Caco-2 (cell line): ENCODE results near the gene TMEM184C. TPM values are rescaled to one million over a fixed set of nuclear protein-coding genes. Genes with fewer than 3 reads are reported as not detected.

Experiments
- Bru-seq: library from RNA; stranded (reverse); fragments of 400-500 nt; gene quantifications from one replicate; lab custom pipeline; 2021; lab: Mats Ljungman, UMichigan
- BruChase-seq, 2 experiments: library from RNA; stranded (reverse); fragments of 400-500 nt; gene quantifications; one replicate each; lab custom pipeline; 2021; lab: Mats Ljungman, UMichigan
- BruUV-seq: library from RNA; stranded (reverse); fragments of 400-500 nt; replicated peaks from 2 replicates; lab custom pipeline; 2021; lab: Mats Ljungman, UMichigan
- CTCF ChIA-PET: fragments of 300-600 bp; sonication (Branson Sonifier 250); formaldehyde crosslinking; loops from one replicate; lab custom pipeline; 2022; ENCODE audit warnings: antibody characterized with exemption; lab: Charles Lee
- POLR2A ChIA-PET: fragments of 300-600 bp; sonication (Branson Sonifier 250); formaldehyde crosslinking; loops from one replicate; lab custom pipeline; 2022; ENCODE audit warnings: antibody characterized with exemption; lab: Charles Lee
- DNase-seq, 2 experiments: peaks; one replicate each; pipeline versions ENCODE4 v3.0.0 to v3.0.0-alpha.2; 2020 to 2022
- H3K27me3 ChIP-seq: replicated peaks from 2 replicates; pipeline ENCODE4 v1.6.0; 2011; ENCODE audit warnings: low read length; ENCODE audit not compliant: control insufficient read depth, insufficient read depth
- H3K36me3 ChIP-seq: 2 replicates; pipeline ENCODE4 v1.5.1; 2011; ENCODE audit warnings: low read length; ENCODE audit not compliant: control insufficient read depth, insufficient read depth
- H3K4me1 ChIP-seq: fragments of 250-450 bp; sonication (Bioruptor Pico); 2 replicates; pipeline ENCODE4 v1.5.1; 2020; ENCODE audit warnings: mild to moderate bottlenecking
- H3K4me3 ChIP-seq: 2 replicates; pipeline ENCODE4 v1.5.1; 2011; ENCODE audit warnings: low read depth, mild to moderate bottlenecking, control low read depth, low read length
- H3K9me3 ChIP-seq: fragments of 250-450 bp; sonication (Bioruptor Pico); 2 replicates; pipeline ENCODE4 v1.5.1; 2020; ENCODE audit warnings: mild to moderate bottlenecking, moderate library complexity
- H3K27ac Mint-ChIP-seq: one replicate; pipeline ENCODE4 v1.8.0; 2022; ENCODE audit warnings: mixed read lengths; ENCODE audit not compliant: unreplicated experiment
- H3K27me3 Mint-ChIP-seq: one replicate; pipeline ENCODE4 v1.8.0; 2022; ENCODE audit warnings: mixed read lengths; ENCODE audit not compliant: insufficient read depth, unreplicated experiment
- H3K36me3 Mint-ChIP-seq: one replicate; pipeline ENCODE4 v1.8.0; 2022; ENCODE audit warnings: mild to moderate bottlenecking, mixed read lengths; ENCODE audit not compliant: insufficient read depth, unreplicated experiment
- H3K4me1 Mint-ChIP-seq: one replicate; pipeline ENCODE4 v1.8.0; 2022; ENCODE audit warnings: low read depth, mixed read lengths; ENCODE audit not compliant: unreplicated experiment
- H3K4me3 Mint-ChIP-seq: one replicate; pipeline ENCODE4 v1.8.0; 2022; ENCODE audit warnings: mild to moderate bottlenecking, moderate library complexity, mixed read lengths; ENCODE audit not compliant: unreplicated experiment
- H3K9me3 Mint-ChIP-seq: one replicate; pipeline ENCODE4 v1.8.0; 2022; ENCODE audit warnings: mixed read lengths; ENCODE audit not compliant: unreplicated experiment
- CTCF ChIP-seq, 2 experiments: fragments of 200-600 bp in 1 of 2; IDR thresholded peaks; 1 replicate in 1 of 2; 2 replicates in 1 of 2; pipeline versions ENCODE4 v1.5.1 to v1.8.0; 2011 to 2022; ENCODE audit warnings: antibody characterized with exemption in 1 of 2, control low read depth in 1 of 2, inconsistent platforms in 1 of 2, low read depth in 1 of 2, low read length in 1 of 2, mild to moderate bottlenecking in 1 of 2, moderate library complexity in 1 of 2; ENCODE audit not compliant: insufficient read depth in 1 of 2, severe bottlenecking in 1 of 2, unreplicated experiment in 1 of 2
- intact Hi-C: fragments of 100-400 bp; cut with micrococcal nuclease; formaldehyde crosslinking; loops from one replicate; pipeline ENCODE4 v1.10.0; 2022; ENCODE audit not compliant: unreplicated experiment
- long read RNA-seq: library from polyadenylated mRNA; stranded (forward); transcript quantifications from one replicate; pipeline ENCODE4 v2.0.0, GENCODE V29; 2022
- total RNA-seq: library from RNA; stranded (reverse); gene quantifications from 2 replicates; pipeline ENCODE4 v1.2.3, GENCODE V29; 2022

The TMEM184C gene
- total RNA-seq = 36.2 and 38.1 TPM in 2 replicates
- Bru-seq, nascent RNA = percentile 64 among the genes with signal in this experiment
- percentile 70 among the genes with signal in this experiment for BruChase-seq, experiment 1, labeled RNA remaining after a 2-hour chase
- percentile 78 among the genes with signal in this experiment for BruChase-seq, experiment 2, labeled RNA remaining after a 6-hour chase
- long read RNA-seq, full-length matches to known transcripts = 35 of 42 reads
- long read RNA-seq, partial matches to known transcripts = 0 of 42 reads
- long read RNA-seq, other reads (novel, unspliced or antisense) = 7 of 42 reads

GRCh38 chr4:147617173-147617840 is at the start of gene TMEM184C:
Gene TMEM184C (plus strand): TSS chr4:147617397. CDS start chr4:147617957, 560 bp downstream.
- Histone ChIP-seq H3K9me3 (no peaks in the 10 kb centered on the region), H3K4me3 (peak within 1 kb of the TSS; percentile 72), H3K36me3 (no peaks in the 10 kb centered on the region; the same call in 1 of the 2 replicates), H3K27me3 (no peaks in the 10 kb centered on the region), H3K4me1 (peaks cover 5% of the 10 kb centered on the region)
- peak in 1 of 2 experiments; percentile 1 for TF ChIP-seq CTCF (IDR thresholded peaks at IDR 0.05; ENCODE audit: insufficient read depth in 1 of 2, low read depth in 1 of 2, low read length in 1 of 2, severe bottlenecking in 1 of 2, unreplicated experiment in 1 of 2)
- Mint-ChIP-seq H3K4me1 (peaks cover 11% of the 10 kb centered on the region), H3K4me3 (peak within 1 kb of the TSS; percentile 99), H3K27ac (peak within 1 kb of the TSS; percentile 97), H3K27me3 (no peaks in the 10 kb centered on the region), H3K36me3 (peaks cover 15% of the 10 kb centered on the region), H3K9me3 (no peaks in the 10 kb centered on the region)
- ChIA-PET CTCF (interaction anchor here (0.7 to 2.6 kb wide), 7 partner anchors 17 to 250 kb away, joined by 3 to 36 read pairs (median 5); partner anchors contain the start of gene PRMT9), POLR2A (interaction anchor here (0.7 to 1.7 kb wide), 4 partner anchors 23 to 178 kb away, joined by 3 to 14 read pairs (median 4); partner anchors contain the start of genes ARHGAP10 and PRMT9)
- DNase-seq = peak; percentile 97
- intact Hi-C loops = loop anchor here (1.0 to 5.0 kb wide), 2 partner anchors 65 to 249 kb away; partner anchors contain the start of gene PRMT9
- BruUV-seq = TSS peak; percentile 67

GRCh38 chr4:147570616-147571015 is 46.6 kb upstream of the TMEM184C start:
- ChIA-PET CTCF (interaction anchor here (0.6 to 1.0 kb wide), 2 partner anchors 52 to 297 kb away, joined by 9 to 10 read pairs; no protein-coding TSS in a partner anchor), POLR2A (no interaction called here)
- Histone ChIP-seq H3K9me3 (no peaks in the 10 kb centered on the region), H3K4me1 (no peaks in the 10 kb centered on the region), H3K4me3 (no peak overlapping the region), H3K27me3 (no peaks in the 10 kb centered on the region), H3K36me3 (no peaks in the 10 kb centered on the region)
- peaks cover 5% of the 10 kb centered on the region for H3K27me3 Mint-ChIP-seq
- H3K9me3 Mint-ChIP-seq = no peaks in the 10 kb centered on the region
- no TSS peak for BruUV-seq
- intact Hi-C loops = no loop called here
- no peak overlapping the region for H3K27ac Mint-ChIP-seq
- TF ChIP-seq CTCF (IDR thresholded peaks at IDR 0.05; ENCODE audit: insufficient read depth in 1 of 2, low read depth in 1 of 2, low read length in 1 of 2, severe bottlenecking in 1 of 2, unreplicated experiment in 1 of 2) = no peak
- H3K4me3 Mint-ChIP-seq = no peak overlapping the region
- no peaks in the 10 kb centered on the region for H3K36me3 Mint-ChIP-seq
- no peak for DNase-seq
- peaks cover 7% of the 10 kb centered on the region for H3K4me1 Mint-ChIP-seq
